T-helper 2 cell treated with Interferon-gamma antibody and Interleukin-4, amounts not matched to agents 5 μg/mL and 100 μg/mL, for 36 hours (primary cell): ENCODE data around the gene RAPGEF1.
A peak's percentile ranks its signal among the peaks of the same experiment; 100 is the strongest.
"Not testable (repeated sequence)": the region's sequence is repeated elsewhere in the genome, so short reads cannot be mapped to it uniquely, and the experiment has no call there.

Experiments
- DNase-seq: peaks from one replicate; pipeline ENCODE4 v3.0.0; 2021; ENCODE audit warnings: low spot score
- H3K27ac Mint-ChIP-seq: one replicate; pipeline ENCODE4 v1.8.0; 2021; ENCODE audit warnings: mild to moderate bottlenecking, mixed read lengths
- H3K27me3 Mint-ChIP-seq: one replicate; pipeline ENCODE4 v1.8.0; 2021; ENCODE audit warnings: low read depth, mixed read lengths
- H3K36me3 Mint-ChIP-seq: one replicate; pipeline ENCODE4 v1.8.0; 2021; ENCODE audit warnings: low read depth, mixed read lengths
- H3K4me1 Mint-ChIP-seq: one replicate; pipeline ENCODE4 v1.8.0; 2021; ENCODE audit warnings: low read depth, mixed read lengths
- H3K4me3 Mint-ChIP-seq: one replicate; pipeline ENCODE4 v1.8.0; 2022; ENCODE audit warnings: mild to moderate bottlenecking, moderate library complexity, mixed read lengths
- H3K9me3 Mint-ChIP-seq: one replicate; pipeline ENCODE4 v1.8.0; 2021; ENCODE audit warnings: mixed read lengths

Gene RAPGEF1

GRCh38 chr9:131559421-131560000, 180.4 kb downstream of the RAPGEF1 start:
- DNase-seq: no peak
- peaks cover 1% of the 10 kb centered on the region for H3K36me3 Mint-ChIP-seq
- no peaks in the 10 kb centered on the region for H3K4me1 Mint-ChIP-seq
- H3K4me3 Mint-ChIP-seq: no peak overlapping the region
- no peak overlapping the region for H3K27ac Mint-ChIP-seq
- peaks cover 17% of the 10 kb centered on the region for H3K27me3 Mint-ChIP-seq
- no peaks in the 10 kb centered on the region for H3K9me3 Mint-ChIP-seq

- DNase-seq: no peak
- no peaks in the 10 kb centered on the region for H3K9me3 Mint-ChIP-seq
- H3K36me3 Mint-ChIP-seq: peaks cover 1% of the 10 kb centered on the region
- peaks cover 29% of the 10 kb centered on the region for H3K27me3 Mint-ChIP-seq
- no peak overlapping the region for H3K4me3 Mint-ChIP-seq
- no peaks in the 10 kb centered on the region for H3K4me1 Mint-ChIP-seq
- H3K27ac Mint-ChIP-seq: no peak overlapping the region
Measured at GRCh38 chr9:131557855-131558548, 181.9 kb downstream of the RAPGEF1 start.

GRCh38 chr9:131555841-131556673, 183.8 kb downstream of the RAPGEF1 start:
- H3K4me1 Mint-ChIP-seq: no peaks in the 10 kb centered on the region
- no peaks in the 10 kb centered on the region for H3K9me3 Mint-ChIP-seq
- H3K4me3 Mint-ChIP-seq: no peak overlapping the region
- no peak for DNase-seq
- peaks cover 1% of the 10 kb centered on the region for H3K36me3 Mint-ChIP-seq
- H3K27me3 Mint-ChIP-seq: peaks cover 38% of the 10 kb centered on the region
- H3K27ac Mint-ChIP-seq: no peak overlapping the region

GRCh38 chr9:131554843-131555351, 185.0 kb downstream of the RAPGEF1 start:
- H3K36me3 Mint-ChIP-seq: no peaks in the 10 kb centered on the region
- no peak overlapping the region for H3K4me3 Mint-ChIP-seq
- H3K27me3 Mint-ChIP-seq: peaks cover 46% of the 10 kb centered on the region
- no peaks in the 10 kb centered on the region for H3K4me1 Mint-ChIP-seq
- no peak for DNase-seq
- no peaks in the 10 kb centered on the region for H3K9me3 Mint-ChIP-seq
- H3K27ac Mint-ChIP-seq: no peak overlapping the region

- Mint-ChIP-seq H3K4me3 (no peak overlapping the region), H3K4me1 (no peaks in the 10 kb centered on the region), H3K27ac (no peak overlapping the region), H3K36me3 (no peaks in the 10 kb centered on the region), H3K27me3 (peaks cover 52% of the 10 kb centered on the region), H3K9me3 (no peaks in the 10 kb centered on the region)
- DNase-seq: no peak
Measured at GRCh38 chr9:131554087-131554842, 185.6 kb downstream of the RAPGEF1 start.

- no peak for DNase-seq
- Mint-ChIP-seq H3K27ac (no peak overlapping the region), H3K36me3 (no peaks in the 10 kb centered on the region), H3K27me3 (peaks cover 74% of the 10 kb centered on the region), H3K4me3 (no peak overlapping the region), H3K4me1 (no peaks in the 10 kb centered on the region), H3K9me3 (no peaks in the 10 kb centered on the region)
Measured at GRCh38 chr9:131552030-131552429, 187.8 kb downstream of the RAPGEF1 start.

GRCh38 chr9:131550465-131550864, 189.4 kb downstream of the RAPGEF1 start:
- H3K4me3 Mint-ChIP-seq, DNase-seq, H3K27ac Mint-ChIP-seq, H3K9me3 Mint-ChIP-seq, H3K36me3 Mint-ChIP-seq, H3K4me1 Mint-ChIP-seq: not testable (repeated sequence)
- peaks cover 75% of the 10 kb centered on the region for H3K27me3 Mint-ChIP-seq

GRCh38 chr9:131549186-131549585, 190.7 kb downstream of the RAPGEF1 start:
- H3K27me3 Mint-ChIP-seq: peaks cover 79% of the 10 kb centered on the region
- H3K36me3 Mint-ChIP-seq, DNase-seq, H3K27ac Mint-ChIP-seq, H3K9me3 Mint-ChIP-seq, H3K4me1 Mint-ChIP-seq, H3K4me3 Mint-ChIP-seq: not testable (repeated sequence)

- Mint-ChIP-seq H3K9me3 (peaks cover 20% of the 10 kb centered on the region), H3K27me3 (peaks cover 70% of the 10 kb centered on the region), H3K4me1 (no peaks in the 10 kb centered on the region), H3K36me3 (peaks cover 4% of the 10 kb centered on the region), H3K4me3 (peak overlapping the region; percentile 68), H3K27ac (no peak overlapping the region)
- no peak for DNase-seq
Measured at GRCh38 chr9:131546336-131547084, 193.4 kb downstream of the RAPGEF1 start.

- DNase-seq: no peak
- H3K4me1 Mint-ChIP-seq: no peaks in the 10 kb centered on the region
- peak overlapping the region; percentile 24 for H3K4me3 Mint-ChIP-seq
- peaks cover 20% of the 10 kb centered on the region for H3K9me3 Mint-ChIP-seq
- peaks cover 4% of the 10 kb centered on the region for H3K36me3 Mint-ChIP-seq
- H3K27ac Mint-ChIP-seq: no peak overlapping the region
- H3K27me3 Mint-ChIP-seq: peaks cover 67% of the 10 kb centered on the region
Measured at GRCh38 chr9:131545786-131546335, 194.0 kb downstream of the RAPGEF1 start.

- Mint-ChIP-seq H3K4me3 (peak within 1 kb of the TSS; percentile 24), H3K36me3 (peaks cover 4% of the 10 kb centered on the region), H3K27me3 (peaks cover 63% of the 10 kb centered on the region), H3K27ac (no peak within 1 kb of the TSS), H3K4me1 (peaks cover 3% of the 10 kb centered on the region), H3K9me3 (peaks cover 20% of the 10 kb centered on the region)
- no peak for DNase-seq
Measured at GRCh38 chr9:131545003-131545785, 194.7 kb downstream of the RAPGEF1 start, which contains the start of gene PRRT1B. PRRT1B (plus strand) TSS chr9:131545523; CDS start chr9:131545616, 93 bp downstream.

- Mint-ChIP-seq H3K27me3 (peaks cover 42% of the 10 kb centered on the region), H3K4me1 (peaks cover 8% of the 10 kb centered on the region), H3K4me3 (no peak overlapping the region), H3K36me3 (peaks cover 4% of the 10 kb centered on the region), H3K9me3 (peaks cover 20% of the 10 kb centered on the region), H3K27ac (no peak overlapping the region)
- no peak for DNase-seq
Measured at GRCh38 chr9:131543141-131543540, 196.7 kb downstream of the RAPGEF1 start.
